ENCODE results near the gene TM9SF3.

GRCh38 chr10:96608262-96608661 lies 21.4 kb upstream of the TM9SF3 start:
- TF ChIP-seq CTCF (conservative IDR thresholded peaks at IDR 0.05) (no peak), EZH2 (IDR thresholded peaks at IDR 0.05; ENCODE audit: low read depth) (no peak)
